GM12878 (cell line): ENCODE results near the gene TRPC3. TPM values are rescaled to one million over a fixed set of nuclear protein-coding genes. Genes with fewer than 3 reads are reported as not detected.

ENCODE experiments used
- ATAC-seq: fragments of 200-7000 bp; cut with Tn5 transposase; 3 replicates; pipeline ENCODE4 v1.9.1; 2020; ENCODE audit warnings: mild to moderate bottlenecking, moderate library complexity
- BruUV-seq: library from RNA; stranded (reverse); fragments of 400-500 nt; replicated peaks from 2 replicates; lab custom pipeline; 2021; lab: Mats Ljungman, UMichigan
- CTCF ChIA-PET: fragments of 300-600 bp; sonication (Branson Sonifier 250); formaldehyde crosslinking; extraction: SDS; loops from one replicate; lab custom pipeline; 2021; ENCODE audit warnings: inconsistent platforms; lab: Yijun Ruan, JAX
- POLR2A ChIA-PET: fragments of 350-600 bp; formaldehyde crosslinking; extraction: SDS; loops from one replicate; lab custom pipeline; 2021; ENCODE audit warnings: inconsistent platforms; lab: Charles Lee
- RAD21 ChIA-PET: fragments of 300-600 bp; sonication (Branson Sonifier 250); formaldehyde crosslinking; loops from one replicate; lab custom pipeline; 2023; ENCODE audit warnings: antibody characterized with exemption; ENCODE audit not compliant: unreplicated experiment; lab: Charles Lee
- SMC1A ChIA-PET: fragments of 300-600 bp; sonication (Branson Sonifier 250); formaldehyde crosslinking; loops from one replicate; lab custom pipeline; 2023; ENCODE audit not compliant: unreplicated experiment, uncharacterized antibody; lab: Charles Lee
- DNase-seq: peaks from one replicate; pipeline ENCODE4 v3.0.0-alpha.2; 2011; ENCODE audit warnings: low read depth, low spot score
- FAIRE-seq: peaks from 3 replicates; lab custom pipeline; 2011; peaks lifted over from hg19 to GRCh38; lab: Jason Lieb, UNC
- H2AFZ ChIP-seq: 2 replicates; pipeline ENCODE4 v1.6.0; 2011; ENCODE audit warnings: low read depth, low read length, control low read depth; ENCODE audit not compliant: control insufficient read depth
- H3K27ac ChIP-seq: 2 replicates; pipeline ENCODE4 v1.5.1; 2011; ENCODE audit warnings: control low read depth; ENCODE audit not compliant: control insufficient read depth, insufficient read depth
- H3K27me3 ChIP-seq, 2 experiments: replicated peaks in 1 of 2; 2 replicates each; pipeline versions ENCODE4 v1.6.0 to v1.6.1; 2011; ENCODE audit warnings: low read length in 1 of 2; ENCODE audit not compliant: control insufficient read depth in 2 of 2, insufficient read depth in 2 of 2
- H3K36me3 ChIP-seq, 2 experiments: 2 replicates each; pipeline ENCODE4 v1.5.1; 2011; ENCODE audit warnings: low read length in 1 of 2; ENCODE audit not compliant: control insufficient read depth in 2 of 2, insufficient read depth in 2 of 2
- H3K4me1 ChIP-seq: 2 replicates; pipeline ENCODE4 v1.6.1; 2011; ENCODE audit warnings: mild to moderate bottlenecking, low read length, moderate library complexity, mixed read lengths; ENCODE audit not compliant: control insufficient read depth, insufficient read depth
- H3K4me2 ChIP-seq: 2 replicates; pipeline ENCODE4 v1.6.0; 2011; ENCODE audit warnings: control low read depth; ENCODE audit not compliant: control insufficient read depth, insufficient read depth
- H3K4me3 ChIP-seq: fragments of 200-600 bp; sonication (generic); 2 replicates; pipeline ENCODE4 v1.5.1; 2016
- H3K79me2 ChIP-seq: 2 replicates; pipeline ENCODE4 v1.6.0; 2011; ENCODE audit warnings: low read length; ENCODE audit not compliant: control insufficient read depth, insufficient read depth
- H3K9ac ChIP-seq: 2 replicates; pipeline ENCODE4 v1.8.0; 2011; ENCODE audit warnings: low read length, control low read depth, mixed read lengths; ENCODE audit not compliant: control insufficient read depth, insufficient read depth
- H3K9me3 ChIP-seq: replicated peaks from 3 replicates; pipeline ENCODE4 v1.5.1; 2011; ENCODE audit warnings: mild to moderate bottlenecking, low read length; ENCODE audit not compliant: control insufficient read depth, insufficient read depth
- H4K20me1 ChIP-seq: 2 replicates; pipeline ENCODE4 v1.6.0; 2011; ENCODE audit not compliant: control insufficient read depth, insufficient read depth
- CREB1 ChIP-seq: IDR thresholded peaks from 2 replicates; pipeline ENCODE4 v1.6.1; 2012; ENCODE audit warnings: low read depth, mild to moderate bottlenecking, inconsistent platforms
- CUX1 ChIP-seq: IDR thresholded peaks from 2 replicates; pipeline ENCODE4 v1.6.1; 2012; ENCODE audit warnings: improper control_type of control experiment, low read depth, low read length; ENCODE audit not compliant: insufficient replicate concordance
- EP300 ChIP-seq, 2 experiments: fragments of 150-350 bp in 1 of 2; IDR thresholded peaks; 2 replicates each; pipeline ENCODE4 v1.6.1; 2011 to 2012; ENCODE audit warnings: low read depth in 2 of 2, low read length in 2 of 2, borderline replicate concordance in 1 of 2, improper control_type of control experiment in 1 of 2, inconsistent platforms in 1 of 2; ENCODE audit not compliant: control insufficient read depth in 1 of 2
- HCFC1 ChIP-seq: fragments of 150-350 bp; IDR thresholded peaks from 2 replicates; pipeline ENCODE4 v1.6.1; 2014; ENCODE audit warnings: low read length
- HDAC2 ChIP-seq: fragments of 200-600 bp; sonication (generic); IDR thresholded peaks from 2 replicates; pipeline ENCODE4 v1.6.1; 2017
- JUND ChIP-seq: IDR thresholded peaks from 2 replicates; pipeline ENCODE4 v1.6.1; 2012; ENCODE audit warnings: low read depth, mild to moderate bottlenecking, low read length, improper control_type of control experiment, moderate library complexity
- MTA3 ChIP-seq: IDR thresholded peaks from 2 replicates; pipeline ENCODE4 v1.6.1; 2012; ENCODE audit warnings: low read length, inconsistent platforms, borderline replicate concordance
- POLR2AphosphoS5 ChIP-seq: IDR thresholded peaks from 2 replicates; pipeline ENCODE4 v1.6.1; 2011; ENCODE audit warnings: mild to moderate bottlenecking, low read length, inconsistent platforms
- RFX5 ChIP-seq: IDR thresholded peaks from 2 replicates; pipeline ENCODE4 v1.6.1; 2011; ENCODE audit warnings: low read depth, low read length, improper control_type of control experiment
- SREBF2 ChIP-seq: IDR thresholded peaks from 2 replicates; pipeline ENCODE4 v1.6.1; 2012; ENCODE audit warnings: mild to moderate bottlenecking, low read length
- TCF12 ChIP-seq: IDR thresholded peaks from 2 replicates; pipeline ENCODE4 v1.6.1; 2011; ENCODE audit warnings: low read depth, mild to moderate bottlenecking, low read length
- WGBS: methylation state at CpG from one replicate; pipeline ENCODE4 v1.1.6; 2016; ENCODE audit warnings: low lambda C conversion rate; ENCODE audit not compliant: insufficient replicate concordance, insufficient coverage; ENCODE audit errors: missing lambda C conversion rate; 5-methylcytosine and 5-hydroxymethylcytosine counted together
- in situ Hi-C: fragments of 300-500 bp; cut with MboI; formaldehyde crosslinking; loops from 9 replicates; pipeline ENCODE4 v1.14.3; 2018; ENCODE audit warnings: mixed read lengths
- intact Hi-C: fragments of 100-400 bp; cut with micrococcal nuclease; formaldehyde crosslinking; loops from one replicate; pipeline ENCODE4 v1.14.2; 2022; ENCODE audit not compliant: unreplicated experiment
- polyA plus RNA-seq, 11 experiments: library from polyadenylated mRNA; depleted of rRNA in 4 of 11; unstranded in 6 of 11; stranded (reverse) in 5 of 11; fragments of >200 nt; fragmentation: Nextera tagmentation in 4 of 11; fragmentation: Illumina TruSeq in 1 of 11; extraction: Ambion mirVana in 4 of 11; extraction: Trizol in 1 of 11; gene quantifications; 1 replicate in 1 of 11; 2 replicates in 10 of 11; pipeline versions ENCODE4 v1.2.1 to v1.2.3, GENCODE V29; 2011 to 2016; ENCODE audit warnings: inconsistent platforms in 2 of 11, missing spikeins in 2 of 11, low read depth in 1 of 11
- total RNA-seq, 4 experiments: library from RNA; depleted of rRNA in 3 of 4; stranded (reverse); fragments of >200 nt in 3 of 4; fragmentation: Illumina TruSeq in 1 of 4; extraction: Trizol in 1 of 4; gene quantifications; 2 replicates each; pipeline versions ENCODE4 v1.2.1 to v1.2.3, GENCODE V29; 2013 to 2021

TRPC3 gene
- total and polyA plus RNA-seq, 10 of the 15 experiments (the other 5 are each of a cell fraction or from before 2014, with no cell fraction given): not detected

GRCh38 chr4:121990489-121990888 is 38.6 kb upstream of the TRPC3 start (continued):
- TF ChIP-seq CUX1 (no peak), EP300 (IDR thresholded peaks at IDR 0.05; ENCODE audit: borderline replicate concordance in 1 of 2, control insufficient read depth in 1 of 2, low read depth in 2 of 2, low read length in 2 of 2) (no peak), JUND (no peak), SREBF2 (no peak), TCF12 (no peak), HDAC2 (no peak)

- DNase-seq (no peak), ATAC-seq (no peak)
- no TSS peak for BruUV-seq
- WGBS: 53% methylated on average over 10 of the region's 10 CpGs
- Histone ChIP-seq H3K79me2 (no peaks in the 10 kb centered on the region), H3K36me3 (no peaks in the 10 kb centered on the region), H3K4me1 (no peaks in the 10 kb centered on the region; the same call in 1 of the 2 replicates), H3K9me3 (no peaks in the 10 kb centered on the region), H2AFZ (no peak overlapping the region), H3K4me3 (no peak overlapping the region), H3K27me3 (no peaks in the 10 kb centered on the region), H3K4me2 (no peak overlapping the region), H3K27ac (no peak overlapping the region)
- ChIA-PET RAD21 (no interaction called here), POLR2A (no interaction called here)
- intact Hi-C loops: no loop called here
- TF ChIP-seq RFX5 (no peak), CREB1 (no peak), MTA3 (no peak), HCFC1 (no peak), POLR2AphosphoS5 (no peak)
- TF ChIP-seq, all 136 proteins: peak for 0
- FAIRE-seq: no peak
- Histone ChIP-seq H3K9ac (no peak overlapping the region), H4K20me1 (no peaks in the 10 kb centered on the region)
- CTCF ChIA-PET: interaction anchor here (0.5 to 1.9 kb wide), 5 partner anchors 14 to 170 kb away, joined by 3 to 7 read pairs (median 5); no protein-coding TSS in a partner anchor
- in situ Hi-C loops: no loop called here
- SMC1A ChIA-PET: interaction anchor here (1.3 to 2.7 kb wide), 3 partner anchors 9 to 19 kb away, joined by 3 to 9 read pairs (median 3); no protein-coding TSS in a partner anchor
Measured at GRCh38 chr4:121989715-121990114, 37.9 kb upstream of the TRPC3 start.
